H1 (cell line): ENCODE results near the gene TMEM116. TPM values are rescaled to one million over a fixed set of nuclear protein-coding genes. Genes with fewer than 3 reads are reported as not detected.

Experiments used
- CTCF ChIA-PET: fragments of 300-600 bp; sonication (Branson Sonifier 250); formaldehyde crosslinking; loops from one replicate; lab custom pipeline; 2021; ENCODE audit not compliant: partially characterized antibody; lab: Charles Lee
- POLR2A ChIA-PET: fragments of 300-600 bp; sonication (Branson Sonifier 250); formaldehyde crosslinking; loops from one replicate; lab custom pipeline; 2021; ENCODE audit warnings: inconsistent platforms; ENCODE audit not compliant: partially characterized antibody; lab: Charles Lee
- DNase-seq, 2 experiments: peaks; one replicate each; pipeline versions ENCODE4 v3.0.0 to v3.0.0-alpha.2; 2010 to 2022; ENCODE audit warnings: low spot score in 2 of 2, low read depth in 1 of 2, mixed read lengths in 1 of 2
- FAIRE-seq: peaks from 2 replicates; lab custom pipeline; 2011; peaks lifted over from hg19 to GRCh38; lab: Jason Lieb, UNC
- H2AFZ ChIP-seq: 2 replicates; pipeline ENCODE4 v1.8.1; 2012; ENCODE audit warnings: low read length, inconsistent platforms
- H2AK5ac ChIP-seq: 2 replicates; pipeline ENCODE4 v1.6.1; 2013; ENCODE audit warnings: low read depth, low read length
- H2BK120ac ChIP-seq: replicated peaks from 2 replicates; pipeline ENCODE3; 2013; ENCODE audit warnings: low read depth, low read length, inconsistent platforms
- H2BK12ac ChIP-seq: 2 replicates; pipeline ENCODE4 v1.6.1; 2013; ENCODE audit warnings: low read depth, low read length
- H2BK15ac ChIP-seq: 2 replicates; pipeline ENCODE4 v1.6.1; 2013; ENCODE audit warnings: low read length
- H2BK20ac ChIP-seq: 2 replicates; pipeline ENCODE4 v1.6.1; 2013; ENCODE audit warnings: low read length
- H2BK5ac ChIP-seq: 2 replicates; pipeline ENCODE4 v1.6.1; 2013; ENCODE audit warnings: low read depth, low read length
- H3K14ac ChIP-seq: 2 replicates; pipeline ENCODE4 v1.6.1; 2013; ENCODE audit warnings: inconsistent platforms; ENCODE audit not compliant: insufficient read length
- H3K18ac ChIP-seq: 2 replicates; pipeline ENCODE4 v1.6.1; 2013; ENCODE audit warnings: low read length; ENCODE audit errors: extremely low read depth
- H3K23ac ChIP-seq: 2 replicates; pipeline ENCODE4 v1.6.1; 2013; ENCODE audit warnings: inconsistent platforms; ENCODE audit not compliant: insufficient read length
- H3K23me2 ChIP-seq: 2 replicates; pipeline ENCODE4 v1.6.1; 2013; ENCODE audit warnings: low read depth, low read length
- H3K27ac ChIP-seq: 2 replicates; pipeline ENCODE4 v1.6.1; 2011; ENCODE audit warnings: low read depth, low read length, inconsistent platforms
- H3K27me3 ChIP-seq, 4 experiments: replicated peaks in 1 of 4; 1 replicate in 1 of 4; 2 replicates in 3 of 4; pipeline versions ENCODE4 v1.6.1 to v1.8.1; 2011 to 2013; ENCODE audit warnings: low read length in 3 of 4, mild to moderate bottlenecking in 3 of 4, inconsistent platforms in 2 of 4, mixed read lengths in 2 of 4, moderate library complexity in 1 of 4; ENCODE audit not compliant: control insufficient read depth in 3 of 4, insufficient read depth in 3 of 4; ENCODE audit errors: extremely low read depth in 1 of 4
- H3K36me3 ChIP-seq, 4 experiments: 2 replicates each; pipeline versions ENCODE4 v1.6.1 to v1.8.1; 2011 to 2013; ENCODE audit warnings: mild to moderate bottlenecking in 4 of 4, low read length in 3 of 4, moderate library complexity in 2 of 4, control low read depth in 1 of 4, inconsistent platforms in 1 of 4; ENCODE audit not compliant: insufficient read depth in 4 of 4, control insufficient read depth in 2 of 4
- H3K4ac ChIP-seq: replicated peaks from 2 replicates; pipeline ENCODE3; 2013; ENCODE audit warnings: low read length, low read depth, mixed read lengths, inconsistent platforms; ENCODE audit not compliant: insufficient read length
- H3K4me1 ChIP-seq, 4 experiments: replicated peaks in 1 of 4; 1 replicate in 1 of 4; 2 replicates in 3 of 4; pipeline versions ENCODE4 v1.6.1 to v1.8.1; 2011 to 2013; ENCODE audit warnings: low read length in 3 of 4, inconsistent platforms in 2 of 4, mixed read lengths in 1 of 4; ENCODE audit not compliant: insufficient read depth in 4 of 4, control insufficient read depth in 3 of 4
- H3K4me2 ChIP-seq, 2 experiments: 2 replicates each; pipeline versions ENCODE4 v1.6.1 to v1.8.1; 2011 to 2013; ENCODE audit warnings: low read depth in 2 of 2, low read length in 2 of 2, control low read depth in 1 of 2, inconsistent platforms in 1 of 2, mild to moderate bottlenecking in 1 of 2; ENCODE audit not compliant: insufficient read depth in 1 of 2
- H3K4me3 ChIP-seq, 4 experiments: fragments of 200-600, 300-600 bp in 1 of 4; sonication (generic), shearing (Covaris generic), sonication (Bioruptor Twin) in 1 of 4; 2 replicates each; pipeline versions ENCODE4 v1.5.1 to v1.8.1; 2011 to 2016; ENCODE audit warnings: low read length in 4 of 4, low read depth in 3 of 4, control low read depth in 2 of 4, inconsistent platforms in 2 of 4, mild to moderate bottlenecking in 2 of 4, mixed read lengths in 1 of 4, moderate library complexity in 1 of 4; ENCODE audit not compliant: insufficient read depth in 2 of 4; ENCODE audit errors: extremely low read depth in 1 of 4
- H3K56ac ChIP-seq: replicated peaks from 2 replicates; pipeline ENCODE3; 2013; ENCODE audit warnings: low read depth, mild to moderate bottlenecking, mixed read lengths, low read length, inconsistent platforms; ENCODE audit not compliant: insufficient read length
- H3K79me1 ChIP-seq: 2 replicates; pipeline ENCODE4 v1.6.1; 2013; ENCODE audit warnings: low read depth, low read length, control low read depth
- H3K79me2 ChIP-seq, 2 experiments: 2 replicates each; pipeline versions ENCODE4 v1.6.1 to v1.8.1; 2012 to 2013; ENCODE audit warnings: low read length in 2 of 2, mild to moderate bottlenecking in 2 of 2, inconsistent platforms in 1 of 2; ENCODE audit not compliant: insufficient read depth in 2 of 2, control insufficient read depth in 1 of 2
- H3K9ac ChIP-seq, 4 experiments: replicated peaks in 1 of 4; 1 replicate in 1 of 4; 2 replicates in 3 of 4; pipeline versions ENCODE4 v1.6.1 to v1.8.1; 2011 to 2013; ENCODE audit warnings: low read depth in 3 of 4, low read length in 3 of 4, control low read depth in 2 of 4, mild to moderate bottlenecking in 2 of 4, moderate library complexity in 2 of 4, inconsistent platforms in 1 of 4; ENCODE audit errors: extremely low read depth in 1 of 4
- H3K9me3 ChIP-seq, 2 experiments: 2 replicates each; pipeline versions ENCODE4 v1.6.1 to v1.8.1; 2012 to 2013; ENCODE audit warnings: mild to moderate bottlenecking in 2 of 2, moderate library complexity in 2 of 2, control low read depth in 1 of 2, inconsistent platforms in 1 of 2, low read depth in 1 of 2, low read length in 1 of 2, mixed read lengths in 1 of 2; ENCODE audit not compliant: insufficient read depth in 2 of 2
- H4K20me1 ChIP-seq, 2 experiments: replicated peaks in 1 of 2; 2 replicates each; pipeline versions ENCODE3 to v1.8.1; 2011 to 2013; ENCODE audit warnings: inconsistent platforms in 2 of 2, low read length in 2 of 2, mild to moderate bottlenecking in 1 of 2; ENCODE audit not compliant: insufficient read depth in 2 of 2, control insufficient read depth in 1 of 2
- H4K5ac ChIP-seq: 2 replicates; pipeline ENCODE4 v1.6.1; 2013; ENCODE audit warnings: low read length, low read depth, mixed read lengths, inconsistent platforms; ENCODE audit not compliant: insufficient read length
- H4K8ac ChIP-seq: 2 replicates; pipeline ENCODE4 v1.8.0; 2013; ENCODE audit warnings: mild to moderate bottlenecking, moderate library complexity, low read length, inconsistent platforms; ENCODE audit not compliant: insufficient read depth; ENCODE audit errors: extremely low read depth
- H4K91ac ChIP-seq: replicated peaks from 2 replicates; pipeline ENCODE3; 2013; ENCODE audit warnings: low read length, mixed read lengths, inconsistent platforms; ENCODE audit not compliant: insufficient read length
- CTBP2 ChIP-seq: IDR thresholded peaks from 2 replicates; pipeline ENCODE4 v1.7.0; 2011; ENCODE audit warnings: borderline replicate concordance, mild to moderate bottlenecking, moderate library complexity, mixed read lengths, low read length; ENCODE audit not compliant: insufficient read depth, insufficient read length
- HDAC2 ChIP-seq, 2 experiments: fragments of 300-600 bp in 1 of 2; sonication (generic) in 1 of 2; IDR thresholded peaks; 2 replicates each; pipeline ENCODE4 v1.6.1; 2011 to 2012; ENCODE audit warnings: low read depth in 2 of 2, low read length in 2 of 2, mild to moderate bottlenecking in 2 of 2, moderate library complexity in 2 of 2, borderline replicate concordance in 1 of 2, inconsistent platforms in 1 of 2
- MAFK ChIP-seq: IDR thresholded peaks from 2 replicates; pipeline ENCODE4 v1.6.1; 2012; ENCODE audit warnings: low read depth, mild to moderate bottlenecking, improper control_type of control experiment, low read length
- NANOG ChIP-seq: IDR thresholded peaks from 2 replicates; pipeline ENCODE4 v1.6.1; 2011; ENCODE audit warnings: low read length, low read depth, mild to moderate bottlenecking, inconsistent platforms; ENCODE audit not compliant: insufficient read depth, poor library complexity, severe bottlenecking
- SAP30 ChIP-seq: fragments of 300-600 bp; sonication (generic); IDR thresholded peaks from 2 replicates; pipeline ENCODE4 v1.7.1; 2012; ENCODE audit warnings: low read length, moderate library complexity, mild to moderate bottlenecking, inconsistent platforms; ENCODE audit not compliant: insufficient read depth, insufficient replicate concordance
- TBP ChIP-seq: IDR thresholded peaks from 2 replicates; pipeline ENCODE4 v1.6.1; 2011; ENCODE audit warnings: low read depth, low read length, improper control_type of control experiment
- WGBS, 2 experiments: shearing (Covaris generic) in 1 of 2; methylation state at CpG; one replicate each; pipeline versions ENCODE4 v1.1.6 to v1.1.7; 2013 to 2015; ENCODE audit warnings: low lambda C conversion rate in 2 of 2, mixed read lengths in 2 of 2, inconsistent platforms in 1 of 2, low coverage in 1 of 2, missing lambda C conversion rate in 1 of 2; ENCODE audit not compliant: insufficient replicate concordance in 2 of 2, insufficient coverage in 1 of 2, insufficient read length in 1 of 2; ENCODE audit errors: extremely low coverage in 1 of 2, missing lambda C conversion rate in 1 of 2; 5-methylcytosine and 5-hydroxymethylcytosine counted together
- polyA plus RNA-seq, 7 experiments: library from polyadenylated mRNA; depleted of rRNA in 3 of 7; stranded (reverse) in 5 of 7; unstranded in 2 of 7; fragments of >200 nt in 5 of 7; fragments of 200-250 nt in 2 of 7; gene quantifications; 1 replicate in 5 of 7; 2 replicates in 1 of 7; 4 replicates in 1 of 7; pipeline versions ENCODE4 v1.2.1 to v1.2.3, GENCODE V29; 2011 to 2013; ENCODE audit warnings: missing spikeins in 2 of 7, mixed read lengths in 2 of 7
- total RNA-seq: library from RNA; stranded (reverse); fragmentation: NEBNext Ultra II Directional; extraction: Animal tissue kit (Norgen Biotek cat#: 25700); gene quantifications from 2 replicates; pipeline ENCODE4 v1.2.1, GENCODE V29; 2021
- TF ChIP-seq, protein P1 (sequence below), 3 experiments: IDR thresholded peaks; 1 replicate in 2 of 3; 2 replicates in 1 of 3; pipeline versions ENCODE4 v1.5.1 to v1.6.1; 2011; ENCODE audit warnings: low read length in 3 of 3, mild to moderate bottlenecking in 3 of 3, inconsistent platforms in 2 of 3, low read depth in 1 of 3, moderate library complexity in 1 of 3; ENCODE audit not compliant: insufficient read depth in 1 of 3; ENCODE audit errors: control extremely low read depth in 1 of 3

TMEM116 gene
- total and polyA plus RNA-seq, 2 of the 8 experiments (the other 6 are each of a cell fraction or from before 2014, with no cell fraction given) = 8.1 to 25.2 TPM

DNA sequence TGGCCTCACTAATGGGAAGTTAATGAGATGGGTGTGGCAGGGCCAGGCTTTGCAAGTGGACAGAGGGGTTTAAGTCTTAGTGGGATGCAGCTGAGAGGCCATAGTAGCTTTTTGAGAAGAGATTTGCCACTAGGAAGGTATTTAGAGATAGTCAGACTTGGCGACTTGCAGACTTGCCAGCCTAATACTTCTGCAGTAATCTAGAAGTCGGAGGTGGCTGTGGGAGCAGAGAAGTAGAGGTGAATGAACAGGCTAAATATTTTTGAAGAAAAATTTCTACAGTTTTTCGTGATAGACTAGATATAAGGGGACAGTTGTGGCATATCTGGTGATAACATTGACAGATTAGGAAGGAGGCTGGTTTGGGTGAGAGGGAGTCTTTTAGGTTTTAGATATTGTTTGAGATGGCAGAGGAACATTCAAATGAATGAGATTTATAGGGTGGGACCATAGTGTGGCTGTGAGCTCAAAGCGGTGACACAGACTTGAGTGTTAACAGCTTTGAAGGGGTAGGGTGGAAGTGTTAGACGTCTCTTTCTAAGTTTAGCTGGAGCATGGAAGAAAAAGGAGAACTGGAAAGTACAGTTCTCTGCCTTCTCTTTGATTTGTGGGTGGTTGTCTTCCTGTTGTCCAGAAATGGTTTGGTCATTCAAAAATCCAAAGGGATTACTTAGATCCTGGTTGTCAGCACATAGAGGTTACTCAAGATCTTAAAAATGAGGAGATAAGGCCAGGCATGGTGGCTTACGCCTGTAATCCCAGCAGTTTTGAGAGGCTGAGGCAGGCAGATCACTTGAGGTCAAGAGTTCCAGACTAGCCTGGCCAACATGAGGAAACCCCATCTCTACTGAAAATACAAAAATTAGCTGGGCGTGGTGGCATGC, 126.1 kb downstream of the TMEM116 start:
- Histone ChIP-seq H3K23me2 (no peaks in the 10 kb centered on the region; the same call in 1 of the 2 replicates), H3K9me3 (no peaks in the 10 kb centered on the region), H3K4me1 (no peaks in the 10 kb centered on the region), H3K23ac (no peak overlapping the region), H2BK12ac (no peak overlapping the region), H3K79me2 (no peaks in the 10 kb centered on the region; a peak in 1 of 4 replicates), H4K5ac (no peak overlapping the region), H3K14ac (no peak overlapping the region), H4K91ac (no peak overlapping the region), H3K9ac (no peak overlapping the region), H4K20me1 (peaks cover 0 to 4% of the 10 kb centered on the region in 2 experiments), H2AFZ (no peak overlapping the region), H3K4me2 (no peak overlapping the region), H3K18ac (no peak overlapping the region), H3K36me3 (peaks cover 37 to 88% (median 67%) of the 10 kb centered on the region in 4 experiments), H3K27me3 (no peaks in the 10 kb centered on the region), H3K79me1 (no peaks in the 10 kb centered on the region), H3K56ac (no peak overlapping the region), H2BK20ac (no peak overlapping the region), H2BK120ac (no peak overlapping the region), H3K4ac (no peak overlapping the region), H2AK5ac (no peak overlapping the region), H3K27ac (no peak overlapping the region), H2BK5ac (no peak overlapping the region), H2BK15ac (no peak overlapping the region), H3K4me3 (no peak overlapping the region), H4K8ac (no peak overlapping the region)
- 97% methylated on average over 7 of the region's 7 CpGs; no CpG with 5 or more reads in 1 of the 2 experiments for WGBS, 2 experiments
- TF ChIP-seq HDAC2 (IDR thresholded peaks at IDR 0.05; ENCODE audit: borderline replicate concordance in 1 of 2, low read depth in 2 of 2, low read length in 2 of 2) = no peak
- TF ChIP-seq NANOG = no peak
- TF ChIP-seq, protein P1, sequence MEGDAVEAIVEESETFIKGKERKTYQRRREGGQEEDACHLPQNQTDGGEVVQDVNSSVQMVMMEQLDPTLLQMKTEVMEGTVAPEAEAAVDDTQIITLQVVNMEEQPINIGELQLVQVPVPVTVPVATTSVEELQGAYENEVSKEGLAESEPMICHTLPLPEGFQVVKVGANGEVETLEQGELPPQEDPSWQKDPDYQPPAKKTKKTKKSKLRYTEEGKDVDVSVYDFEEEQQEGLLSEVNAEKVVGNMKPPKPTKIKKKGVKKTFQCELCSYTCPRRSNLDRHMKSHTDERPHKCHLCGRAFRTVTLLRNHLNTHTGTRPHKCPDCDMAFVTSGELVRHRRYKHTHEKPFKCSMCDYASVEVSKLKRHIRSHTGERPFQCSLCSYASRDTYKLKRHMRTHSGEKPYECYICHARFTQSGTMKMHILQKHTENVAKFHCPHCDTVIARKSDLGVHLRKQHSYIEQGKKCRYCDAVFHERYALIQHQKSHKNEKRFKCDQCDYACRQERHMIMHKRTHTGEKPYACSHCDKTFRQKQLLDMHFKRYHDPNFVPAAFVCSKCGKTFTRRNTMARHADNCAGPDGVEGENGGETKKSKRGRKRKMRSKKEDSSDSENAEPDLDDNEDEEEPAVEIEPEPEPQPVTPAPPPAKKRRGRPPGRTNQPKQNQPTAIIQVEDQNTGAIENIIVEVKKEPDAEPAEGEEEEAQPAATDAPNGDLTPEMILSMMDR (IDR thresholded peaks at IDR 0.05; ENCODE audit: control extremely low read depth in 1 of 3, insufficient read depth in 1 of 3, low read depth in 1 of 3, low read length in 3 of 3) = no peak
- no peak for TF ChIP-seq SAP30
- no peak for TF ChIP-seq MAFK
- TF ChIP-seq TBP = no peak
- no peak for TF ChIP-seq CTBP2
- ChIA-PET POLR2A (interaction anchor here (0.6 to 1.7 kb wide), 3 partner anchors 17 to 27 kb away, joined by 3 read pairs; no protein-coding TSS in a partner anchor), CTCF (interaction anchor here (1.0 kb wide), 1 partner anchor 39 kb away, joined by 3 read pairs; no protein-coding TSS in a partner anchor)
- FAIRE-seq (no peak), DNase-seq (no peak)
